HG03432 (cell line): ENCODE results near the gene PLAAT5.
"Not testable (repeated sequence)": the region's sequence is repeated elsewhere in the genome, so short reads cannot be mapped to it uniquely, and the experiment has no call there.

Experiments
- ATAC-seq: cut with Tn5 transposase; IDR thresholded peaks from one replicate; pipeline ENCODE4 v1.9.1; 2021; ENCODE audit warnings: mild to moderate bottlenecking, moderate library complexity; ENCODE audit not compliant: unreplicated experiment

Gene PLAAT5, protein sequence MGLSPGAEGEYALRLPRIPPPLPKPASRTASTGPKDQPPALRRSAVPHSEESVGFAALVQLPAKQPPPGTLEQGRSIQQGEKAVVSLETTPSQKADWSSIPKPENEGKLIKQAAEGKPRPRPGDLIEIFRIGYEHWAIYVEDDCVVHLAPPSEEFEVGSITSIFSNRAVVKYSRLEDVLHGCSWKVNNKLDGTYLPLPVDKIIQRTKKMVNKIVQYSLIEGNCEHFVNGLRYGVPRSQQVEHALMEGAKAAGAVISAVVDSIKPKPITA

DNA sequence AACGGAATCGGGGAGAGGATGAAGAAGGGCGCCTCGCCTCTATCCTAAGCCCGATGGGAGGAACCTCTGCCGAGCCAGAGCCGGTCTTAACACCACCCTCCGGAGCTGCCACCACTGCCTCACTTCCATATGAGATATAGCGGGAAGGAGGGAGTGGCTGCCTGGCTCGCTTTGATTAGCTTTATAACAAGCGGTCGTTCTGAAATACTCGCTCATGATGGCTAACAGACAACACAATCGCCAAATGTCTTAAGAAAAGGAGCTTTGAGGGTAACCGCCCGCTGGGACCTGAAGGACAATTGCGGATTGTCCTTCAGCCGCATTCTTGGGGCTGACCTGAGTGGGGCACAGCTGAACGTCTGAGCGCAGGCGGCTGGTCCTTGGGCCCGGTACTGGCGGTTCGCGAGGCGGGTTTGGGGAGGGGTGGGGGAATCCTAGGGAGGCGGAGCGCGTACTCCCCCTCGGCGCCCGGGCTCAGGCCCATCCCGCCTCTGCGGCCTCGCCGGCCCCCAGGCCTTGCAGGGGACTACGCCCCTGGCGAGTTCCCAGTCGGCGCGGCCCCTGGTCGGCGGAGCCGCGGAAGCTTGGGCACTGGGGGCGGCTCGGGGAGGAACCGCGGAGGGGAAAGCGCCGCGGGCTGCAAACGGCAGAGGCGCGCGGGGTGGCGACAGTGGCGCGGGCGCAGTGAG lies at the start of gene PLAAT5:
TSS of gene PLAAT5 (minus strand) at position 617 of the 689 bp plus-strand sequence. CDS start at position 484, 133 bp downstream.
- no peak for ATAC-seq

DNA sequence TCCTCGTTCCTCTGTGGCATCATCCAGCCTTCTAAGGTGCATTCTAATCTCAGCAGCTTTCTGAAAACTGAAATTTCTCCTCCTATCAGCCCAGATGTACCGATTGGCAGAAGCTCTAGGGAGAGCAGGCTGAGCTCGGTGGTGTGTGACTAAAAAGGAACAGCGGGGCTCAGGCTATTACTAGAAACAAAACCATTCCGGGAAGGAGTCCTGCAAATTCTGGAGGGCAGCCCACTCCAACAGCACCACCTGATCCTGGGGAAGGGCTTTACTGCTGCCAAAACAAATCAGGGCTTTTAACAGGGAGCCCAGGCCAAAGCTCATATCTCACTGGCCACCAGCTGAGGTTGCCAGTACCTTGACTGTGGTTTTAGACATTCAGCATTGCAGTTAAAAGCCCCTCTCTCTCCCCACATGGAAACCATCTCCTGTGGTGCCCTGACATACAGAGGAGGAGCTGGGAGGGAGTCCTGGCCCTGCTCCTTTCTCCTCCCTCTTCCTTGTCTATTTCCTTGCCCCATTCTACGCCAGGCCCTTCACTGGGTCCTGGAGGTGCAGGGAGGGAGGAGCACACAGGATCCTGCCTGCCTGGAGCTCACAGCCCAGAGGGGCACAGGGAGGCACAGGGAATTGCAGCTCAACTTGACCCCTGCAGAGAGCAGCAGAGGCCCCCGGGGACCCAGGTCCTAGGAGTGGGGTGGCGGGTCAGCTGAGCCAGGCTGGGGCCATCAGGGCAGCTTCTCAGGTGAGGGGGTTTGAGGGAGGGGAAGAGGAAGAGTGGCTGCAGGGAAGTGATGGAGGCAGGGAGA lies 46.5 kb upstream of the PLAAT5 start:
- ATAC-seq, result no peak

DNA sequence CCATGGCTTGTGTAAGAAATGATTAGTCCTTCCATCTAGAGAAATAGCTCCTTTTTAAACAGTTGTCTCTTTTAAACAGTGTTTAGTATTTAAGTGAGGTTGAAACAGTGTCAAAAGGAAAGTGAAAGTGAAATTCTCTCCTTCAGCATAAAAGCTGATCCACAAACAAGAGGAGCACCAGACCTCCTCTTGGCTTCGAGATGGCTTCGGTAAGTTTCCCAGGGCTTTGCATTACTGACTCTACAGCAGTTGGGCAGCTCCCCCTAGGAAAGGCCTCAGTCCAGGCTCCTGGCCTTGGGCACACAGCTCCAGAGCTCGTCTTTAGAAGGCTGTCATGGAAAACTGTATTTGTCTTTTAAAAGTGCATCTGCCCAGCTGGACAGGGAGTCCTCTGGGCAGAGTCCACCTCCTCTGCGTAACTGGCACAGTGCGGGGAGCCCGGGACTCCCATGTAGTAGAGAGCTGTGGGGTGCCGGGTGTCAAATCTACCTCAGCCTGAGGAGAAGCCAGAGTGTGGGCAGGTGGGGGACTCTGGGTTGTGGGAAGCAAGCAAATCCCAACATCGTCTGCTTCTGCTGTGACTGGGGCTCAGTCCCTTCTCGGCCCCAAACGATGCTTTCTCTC lies 45.8 kb upstream of the PLAAT5 start, which contains the start of gene PLAAT4:
TSS of gene PLAAT4 (plus strand) at position 140 of the 624 bp plus-strand sequence. CDS start at position 201, 61 bp downstream.
- ATAC-seq, result no peak

DNA sequence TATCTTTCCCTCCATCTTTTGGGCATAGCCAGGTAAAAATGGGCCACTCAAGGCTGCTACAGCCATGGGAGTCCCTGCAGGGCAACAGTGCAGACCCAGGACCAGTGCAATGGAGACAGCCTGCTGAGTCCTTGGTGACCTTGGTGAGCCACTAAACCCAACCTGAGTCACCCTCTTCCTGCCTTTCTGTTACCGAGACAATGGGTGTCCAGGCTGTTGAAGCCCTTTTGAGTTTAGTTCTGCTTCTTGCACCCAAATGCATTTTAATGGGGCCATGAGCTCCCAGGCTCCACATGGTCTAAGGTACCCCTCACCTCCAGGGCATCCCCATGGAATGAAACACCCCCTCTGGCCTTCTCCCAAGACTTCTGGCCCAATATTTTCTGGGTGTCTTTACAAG lies 44.8 kb upstream of the PLAAT5 start:
- ATAC-seq, result no peak

DNA sequence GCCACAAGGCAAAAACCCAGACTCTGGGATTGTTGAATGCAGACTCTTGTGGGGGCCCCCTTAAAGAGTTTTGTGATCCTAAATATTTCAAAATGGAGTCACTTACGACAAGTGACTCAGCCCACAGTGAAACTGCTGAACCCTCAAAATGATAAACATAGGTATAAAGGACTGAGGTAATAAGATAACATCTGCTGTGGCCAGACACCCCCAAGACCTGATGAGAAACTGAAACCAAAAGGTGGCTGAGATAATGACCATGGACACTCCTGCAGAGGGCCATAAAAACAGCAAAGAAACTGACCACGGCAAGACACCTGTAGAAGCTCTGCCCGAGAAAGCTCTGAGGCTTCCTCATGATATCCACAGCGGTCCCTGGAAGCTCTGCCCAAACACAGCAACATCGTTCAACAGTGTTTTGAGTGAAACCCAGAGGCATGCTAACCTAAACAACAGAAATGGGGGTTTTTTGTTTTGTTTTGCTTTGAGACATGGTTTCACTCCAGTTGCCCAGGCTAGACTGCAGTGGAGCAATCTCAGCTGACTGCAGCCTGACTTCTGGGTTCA lies 44.0 kb upstream of the PLAAT5 start:
- peak; percentile 51 for ATAC-seq

DNA sequence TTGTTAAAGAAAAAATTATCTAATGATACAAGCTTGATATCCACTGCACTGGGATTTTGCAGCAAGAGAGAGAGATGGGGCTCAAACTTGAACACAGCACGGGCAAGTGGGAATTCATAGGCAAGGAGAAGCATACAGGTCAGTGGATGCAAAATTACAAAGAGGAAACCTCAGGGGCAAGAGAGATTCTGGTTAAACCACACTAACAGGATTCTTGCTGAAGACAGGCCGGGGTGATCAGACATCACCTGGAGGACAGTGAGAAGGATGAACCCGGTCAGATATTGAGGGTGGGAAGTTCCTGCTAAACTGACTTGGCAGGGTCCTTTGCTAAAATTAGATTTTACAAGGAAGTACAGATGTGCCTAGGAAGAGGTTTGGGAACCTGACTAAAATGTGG lies 43.1 kb upstream of the PLAAT5 start:
- ATAC-seq, result no peak

DNA sequence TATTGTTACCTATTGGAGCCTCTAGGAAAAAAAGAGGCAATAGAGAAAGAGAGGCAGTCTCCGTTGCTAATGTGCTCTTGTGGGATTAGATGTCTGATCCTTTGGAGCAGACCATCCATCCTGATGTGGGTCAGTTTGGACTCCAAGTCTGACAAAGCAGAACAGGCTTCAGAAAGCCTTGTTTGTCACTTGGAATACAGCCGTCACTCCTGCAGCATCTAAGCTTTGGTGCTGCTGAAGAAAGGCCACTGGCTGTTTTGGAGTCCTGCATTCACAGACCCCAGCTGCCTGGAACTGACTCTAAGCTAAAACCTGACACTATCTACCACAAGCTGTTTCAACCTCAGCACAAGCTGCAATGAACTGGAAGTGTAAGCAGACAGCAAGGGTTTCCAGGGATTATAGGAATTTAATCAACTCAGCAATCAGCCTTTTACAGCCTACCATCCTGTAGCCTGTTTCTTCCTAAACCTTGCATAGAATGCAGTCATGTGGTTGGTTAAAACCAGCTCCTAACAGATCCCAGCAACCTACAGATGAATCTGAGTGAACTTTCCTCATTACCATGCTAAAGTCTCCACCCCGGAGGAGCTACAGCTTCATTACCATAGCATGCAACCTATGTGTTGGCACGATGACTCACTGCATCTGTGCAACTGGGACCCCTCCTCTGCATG lies 42.0 kb upstream of the PLAAT5 start:
- no peak for ATAC-seq

DNA sequence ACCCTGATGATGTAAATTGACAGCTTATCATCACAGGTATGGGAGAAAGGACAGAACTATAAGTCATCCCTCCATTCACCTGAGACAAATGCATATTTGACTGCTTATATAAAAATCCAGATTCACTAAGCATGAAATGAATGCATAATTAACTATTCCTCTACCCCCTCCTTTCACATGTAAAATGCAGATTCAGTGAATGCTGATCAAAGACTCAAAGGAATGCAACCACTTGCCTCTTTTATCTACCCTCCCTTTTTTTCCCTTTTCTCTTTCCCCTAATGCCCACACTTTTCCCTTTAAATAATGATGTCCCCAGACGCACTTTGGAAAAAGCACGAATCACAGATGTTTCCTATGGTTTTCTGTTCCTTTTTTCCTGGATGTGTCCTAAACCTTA lies 41.1 kb upstream of the PLAAT5 start:
- ATAC-seq, result no peak

DNA sequence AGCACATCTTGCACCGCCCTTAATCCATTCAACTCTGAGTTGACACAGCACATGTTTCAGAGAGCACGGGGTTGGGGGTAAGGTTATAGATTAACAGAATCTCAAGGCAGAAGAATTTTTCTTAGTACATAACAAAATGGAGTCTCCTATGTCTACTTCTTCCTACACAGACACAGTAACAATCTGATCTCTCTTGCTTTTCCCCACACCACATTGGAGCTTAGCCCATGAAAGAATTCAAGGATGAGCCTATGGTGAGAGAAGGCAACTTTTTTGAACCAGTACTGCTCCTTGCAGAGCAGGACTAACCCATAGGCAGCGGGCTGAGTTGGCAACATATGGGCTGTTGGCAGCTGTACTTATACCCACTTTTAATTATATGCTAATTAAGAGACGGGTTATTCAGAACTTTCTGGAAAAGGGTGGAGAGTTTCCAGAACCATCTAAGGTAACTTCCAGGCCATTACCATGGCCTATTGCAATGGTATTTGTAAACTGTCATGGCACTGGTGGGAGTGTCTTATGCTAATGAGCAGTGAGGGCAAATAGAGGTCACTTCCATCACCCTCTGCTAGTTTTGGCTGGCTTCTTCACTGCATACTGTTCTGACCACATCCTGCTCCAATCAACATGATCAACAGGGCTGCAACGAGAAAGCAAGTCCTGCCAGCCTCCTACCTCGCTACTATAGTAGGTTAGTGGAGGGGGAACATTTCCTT lies 40.3 kb upstream of the PLAAT5 start:
- ATAC-seq, result peak; percentile 87

DNA sequence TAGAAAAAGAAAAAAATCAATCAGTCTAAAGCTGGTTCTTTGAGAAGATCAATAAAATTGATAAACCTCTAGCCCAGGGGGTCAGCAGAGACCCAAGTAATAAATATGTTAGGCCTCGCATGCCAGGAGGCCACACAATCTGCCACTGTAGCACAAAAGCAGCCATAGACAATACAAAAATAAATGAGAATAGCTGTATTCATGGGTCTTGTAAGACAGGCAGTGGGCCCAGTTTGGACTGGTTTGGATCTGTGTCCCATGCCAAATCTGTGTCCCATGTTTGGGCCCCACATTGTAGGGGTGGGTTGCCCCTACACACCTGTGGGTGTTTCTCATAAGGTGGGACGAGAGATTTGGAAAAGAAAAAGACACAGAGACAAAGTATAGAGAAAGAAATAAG lies 39.1 kb upstream of the PLAAT5 start:
- no peak for ATAC-seq

DNA sequence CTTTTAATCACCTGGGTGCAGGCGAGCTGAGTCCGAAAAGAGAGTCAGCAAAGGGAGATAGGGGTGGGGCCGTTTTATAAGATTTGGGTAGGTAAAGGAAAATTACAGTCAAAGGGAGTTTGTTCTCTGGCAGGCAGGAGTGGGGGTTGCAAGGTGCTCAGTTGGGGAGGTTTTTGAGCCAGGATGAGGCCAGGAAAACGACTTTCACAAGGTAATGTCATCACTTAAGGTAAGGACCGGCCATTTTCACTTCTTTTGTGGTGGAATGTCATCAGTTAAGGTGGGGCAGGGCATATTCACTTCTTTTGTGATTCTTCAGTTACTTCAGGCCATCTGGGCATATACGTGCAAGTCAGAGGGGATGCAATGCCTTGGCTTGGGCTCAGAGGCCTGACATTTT lies 38.4 kb upstream of the PLAAT5 start:
- not testable (repeated sequence) for ATAC-seq

DNA sequence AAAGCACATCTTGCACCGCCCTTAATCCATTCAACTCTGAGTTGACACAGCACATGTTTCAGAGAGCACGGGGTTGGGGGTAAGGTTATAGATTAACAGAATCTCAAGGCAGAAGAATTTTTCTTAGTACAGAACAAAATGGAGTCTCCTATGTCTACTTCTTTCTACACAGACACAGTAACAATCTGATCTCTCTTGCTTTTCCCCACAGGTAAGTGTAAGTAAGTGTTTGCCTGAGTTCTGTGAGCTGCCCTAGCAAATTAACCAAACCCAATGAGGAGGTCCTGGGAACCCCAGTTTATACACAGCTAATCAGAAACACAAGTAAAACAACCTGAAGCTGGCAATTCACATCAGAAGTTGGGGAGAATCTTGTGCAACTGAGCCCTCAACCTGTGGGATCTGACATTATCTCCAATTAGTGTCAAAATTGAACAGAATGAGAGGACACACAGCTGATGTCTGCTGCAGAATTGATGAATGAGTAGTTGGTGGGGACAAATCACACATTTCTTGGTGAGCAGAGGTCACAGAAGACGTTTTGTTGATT lies 37.8 kb upstream of the PLAAT5 start:
- not testable (repeated sequence) for ATAC-seq

DNA sequence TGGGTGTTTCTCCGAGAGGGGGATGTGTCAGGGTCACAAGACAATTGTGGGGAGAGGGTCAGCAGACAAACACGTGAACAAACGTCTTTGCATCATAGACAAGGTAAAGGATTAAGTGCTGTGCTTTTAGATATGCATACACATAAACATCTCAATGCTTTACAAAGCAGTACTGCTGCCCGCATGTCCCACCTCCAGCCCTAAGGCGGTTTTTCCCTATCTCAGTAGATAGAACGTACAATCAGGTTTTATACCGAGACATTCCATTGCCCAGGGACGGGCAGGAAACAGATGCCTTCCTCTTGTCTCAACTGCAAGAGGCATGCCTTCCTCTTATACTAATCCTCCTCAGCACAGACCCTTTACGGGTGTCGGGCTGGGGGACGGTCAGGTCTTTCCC lies 37.2 kb upstream of the PLAAT5 start:
- not testable (repeated sequence) for ATAC-seq

DNA sequence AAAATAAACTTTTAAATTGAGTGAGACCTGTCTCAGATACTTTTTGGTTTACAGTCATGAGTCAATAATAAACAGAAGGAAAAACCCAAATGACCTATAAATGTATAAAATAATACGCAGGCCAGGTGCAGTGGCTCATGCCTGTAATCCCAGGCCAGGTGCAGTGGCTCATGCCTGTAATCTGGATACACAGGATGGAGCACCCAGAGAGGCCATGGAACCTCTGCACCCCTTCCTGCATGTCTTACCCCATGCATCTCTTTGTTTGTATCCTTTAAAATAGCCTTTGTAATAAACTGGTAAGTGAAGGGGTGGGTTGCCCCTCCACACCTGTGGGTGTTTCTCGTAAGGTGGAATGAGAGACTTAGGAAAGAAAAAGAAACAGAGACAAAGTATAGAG lies 36.7 kb upstream of the PLAAT5 start:
- ATAC-seq, result no peak

DNA sequence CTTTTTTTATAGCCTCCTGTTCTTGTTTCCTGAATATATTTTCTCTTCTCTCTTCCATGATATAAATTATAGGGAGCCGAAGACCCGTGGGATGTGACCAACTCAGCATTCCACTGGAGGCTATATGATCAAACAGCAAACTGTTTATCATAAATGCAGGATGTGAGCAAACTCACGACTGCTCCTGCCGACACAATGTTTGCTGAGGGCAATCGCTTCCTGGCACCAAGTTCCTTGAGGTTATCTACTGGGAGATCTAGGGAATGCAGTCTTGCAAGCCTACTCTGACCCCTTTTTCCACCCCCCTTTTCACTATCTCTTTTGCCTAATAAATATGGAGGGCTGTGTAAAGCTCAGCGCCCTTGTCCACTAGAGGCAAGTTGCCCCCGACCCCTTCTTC lies 32.2 kb upstream of the PLAAT5 start:
- ATAC-seq, result no peak

DNA sequence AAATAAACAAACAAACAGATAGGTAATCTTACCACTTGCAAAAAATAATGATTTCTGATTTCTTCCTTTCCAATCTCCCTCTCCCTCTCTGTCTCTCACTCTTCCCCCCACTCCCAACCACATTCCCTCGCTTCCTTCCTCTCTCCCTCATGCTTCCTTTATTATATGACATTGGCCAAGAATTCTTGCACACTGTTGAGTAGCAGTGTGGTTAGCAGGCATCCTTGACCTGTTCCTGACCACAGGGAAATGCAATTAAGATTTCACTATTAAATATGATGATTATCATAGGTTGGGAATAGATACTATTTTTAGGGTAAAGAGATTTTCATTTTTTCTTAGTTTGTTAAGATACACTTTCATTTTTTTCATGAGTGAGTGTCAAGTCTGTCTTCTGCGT lies 30.9 kb upstream of the PLAAT5 start:
- no peak for ATAC-seq

DNA sequence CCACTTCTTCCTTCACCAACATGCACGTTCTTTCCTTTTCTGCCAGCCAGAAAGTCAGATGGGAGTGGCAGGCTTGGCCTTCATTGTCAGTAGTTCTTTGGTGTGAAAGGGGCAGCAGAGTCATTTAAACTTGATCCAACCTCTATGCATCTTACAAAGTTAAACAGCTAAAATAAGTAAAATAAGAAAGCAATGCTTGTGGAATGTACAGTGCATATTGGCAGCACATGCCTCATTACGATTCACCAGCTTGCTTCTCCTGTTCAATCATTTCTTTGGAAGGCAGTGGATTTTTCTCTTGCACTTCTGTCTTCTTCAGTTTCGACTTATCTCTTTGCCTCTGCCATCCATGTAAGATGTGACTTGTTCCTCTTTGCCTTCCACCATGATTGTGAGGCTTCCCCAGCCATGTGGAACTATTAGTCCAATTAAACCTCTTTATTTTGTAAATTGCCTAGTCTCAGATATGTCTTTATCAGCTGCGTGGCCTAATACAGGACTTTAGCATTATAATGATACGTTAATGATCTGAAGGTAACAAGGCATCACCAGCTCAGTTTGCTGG lies 29.7 kb upstream of the PLAAT5 start:
- no peak for ATAC-seq

DNA sequence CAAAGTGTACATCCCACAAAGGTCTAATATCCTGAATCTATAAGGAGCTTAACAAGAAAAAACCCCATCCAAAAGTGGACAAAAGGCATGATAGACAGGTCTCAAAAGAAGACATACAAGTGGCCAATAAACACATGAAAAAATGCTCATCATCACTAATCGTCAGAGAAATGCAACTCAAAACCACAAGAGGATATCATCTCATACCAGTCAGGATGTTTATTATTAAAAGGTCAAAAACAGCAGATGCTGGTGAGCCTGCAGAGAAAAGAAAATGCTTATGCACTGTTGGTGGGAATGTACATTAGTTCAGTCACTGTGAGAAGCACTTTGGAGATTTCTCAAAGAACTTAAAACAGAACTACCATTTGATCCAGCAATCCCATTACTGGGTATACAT lies 27.6 kb upstream of the PLAAT5 start:
- no peak for ATAC-seq

DNA sequence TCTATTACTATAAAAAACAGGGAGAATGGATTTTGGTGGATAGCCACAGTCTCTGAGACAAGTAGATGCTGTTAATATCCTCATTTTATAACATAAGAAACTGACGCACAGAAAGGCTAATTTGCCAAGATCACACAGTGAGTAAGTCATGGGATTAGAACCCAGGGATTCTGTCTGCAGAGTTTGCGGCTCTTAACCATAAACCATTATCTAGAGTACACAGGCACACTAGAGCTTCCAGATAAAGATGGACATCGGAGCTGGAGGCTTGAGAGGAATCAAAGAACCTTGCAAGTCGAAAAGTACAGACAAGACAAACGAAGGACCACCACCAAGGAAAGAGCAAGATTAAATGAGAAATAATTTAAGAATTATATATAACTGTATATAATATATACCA lies 26.2 kb upstream of the PLAAT5 start:
- ATAC-seq, result no peak
